HG02970 (cell line): Measurements from ENCODE around the gene SERPINA10.
"Not testable (repeated sequence)": the region's sequence is repeated elsewhere in the genome, so short reads cannot be mapped to it uniquely, and the experiment has no call there.

Experiments
- ATAC-seq: cut with Tn5 transposase; IDR thresholded peaks from one replicate; pipeline ENCODE4 v1.9.1; 2021; ENCODE audit warnings: mild to moderate bottlenecking, moderate library complexity, moderate number of reproducible peaks; ENCODE audit not compliant: unreplicated experiment, low FRiP score

Gene SERPINA10

GRCh38 chr14:94288610-94289465 is 4.2 kb downstream of the SERPINA10 start:
- ATAC-seq: no peak

GRCh38 chr14:94285158-94285557 is 7.9 kb downstream of the SERPINA10 start:
- ATAC-seq: no peak

- no peak for ATAC-seq
These were observed 8.8 kb downstream of the SERPINA10 start for GRCh38 chr14:94284221-94284620.

GRCh38 chr14:94282991-94283723 is 9.9 kb downstream of the SERPINA10 start:
- no peak for ATAC-seq

- no peak for ATAC-seq
These were observed 14.3 kb downstream of the SERPINA10 start for GRCh38 chr14:94278731-94279130.

- ATAC-seq: not testable (repeated sequence)
These were observed 16.0 kb downstream of the SERPINA10 start for GRCh38 chr14:94276898-94277561.

- no peak for ATAC-seq
These were observed 23.9 kb downstream of the SERPINA10 start for GRCh38 chr14:94269156-94269555.

GRCh38 chr14:94268582-94268981 is 24.5 kb downstream of the SERPINA10 start:
- ATAC-seq: not testable (repeated sequence)

- ATAC-seq: no peak
These were observed 25.7 kb downstream of the SERPINA10 start for GRCh38 chr14:94267352-94267751.

- not testable (repeated sequence) for ATAC-seq
These were observed 28.9 kb downstream of the SERPINA10 start for GRCh38 chr14:94264195-94264594.

GRCh38 chr14:94244182-94244581 is 48.9 kb downstream of the SERPINA10 start:
- no peak for ATAC-seq

- no peak for ATAC-seq
These were observed 53.7 kb downstream of the SERPINA10 start for GRCh38 chr14:94239406-94239805.

GRCh38 chr14:94237983-94238382 is 55.1 kb downstream of the SERPINA10 start:
- no peak for ATAC-seq

- ATAC-seq: no peak
These were observed 56.0 kb downstream of the SERPINA10 start for GRCh38 chr14:94237046-94237445.
